HepG2 (cell line): ENCODE results near the gene LTA4H. TPM values are rescaled to one million over a fixed set of nuclear protein-coding genes. Genes with fewer than 3 reads are reported as not detected.

Experiments used
- CHCHD3 ChIP-seq: sonication (generic); formaldehyde crosslinking; IDR thresholded peaks from 2 replicates; pipeline ENCODE4 v1.8.0; 2022; ENCODE audit warnings: mild to moderate bottlenecking, missing genetic modification reagents, moderate library complexity
- DMAP1 ChIP-seq: IDR thresholded peaks from 2 replicates; pipeline ENCODE4 v1.6.1; 2016
- GATA4 ChIP-seq: sonication (generic); IDR thresholded peaks from 2 replicates; pipeline ENCODE4 v1.6.1; 2016; ENCODE audit warnings: antibody characterized with exemption, low read depth, borderline replicate concordance
- HES4 ChIP-seq: sonication (generic); formaldehyde crosslinking; IDR thresholded peaks from 2 replicates; pipeline ENCODE4 v1.9.0; 2021; ENCODE audit warnings: mild to moderate bottlenecking, missing genetic modification reagents, borderline replicate concordance
- HNF4A ChIP-seq: sonication (generic); formaldehyde crosslinking; IDR thresholded peaks from 2 replicates; pipeline ENCODE4 v1.4.0; 2020; ENCODE audit warnings: missing genetic modification reagents
- HOXA3 ChIP-seq: sonication (generic); formaldehyde crosslinking; IDR thresholded peaks from 2 replicates; pipeline ENCODE4 v1.5.0; 2020; ENCODE audit warnings: missing genetic modification reagents
- KDM3A ChIP-seq: IDR thresholded peaks from 2 replicates; pipeline ENCODE4 v1.6.1; 2018; ENCODE audit warnings: low read depth, missing compliant biosample characterization
- KDM4B ChIP-seq: sonication (generic); formaldehyde crosslinking; IDR thresholded peaks from 2 replicates; pipeline ENCODE4 v1.4.0; 2020; ENCODE audit warnings: missing genetic modification reagents
- NONO ChIP-seq, 2 experiments: fragments of 450-650 bp in 1 of 2; sonication (generic) in 1 of 2; formaldehyde crosslinking in 1 of 2; IDR thresholded peaks in 1 of 2; conservative IDR thresholded peaks in 1 of 2; 2 replicates each; pipeline versions ENCODE4 v1.6.1 to v1.8.0; 2017 to 2022; ENCODE audit warnings: mild to moderate bottlenecking in 1 of 2, missing genetic modification reagents in 1 of 2, moderate library complexity in 1 of 2
- PRMT3 ChIP-seq: sonication (generic); formaldehyde crosslinking; IDR thresholded peaks from 2 replicates; pipeline ENCODE4 v1.8.1; 2022; ENCODE audit warnings: low read depth, mild to moderate bottlenecking, moderate library complexity, missing genetic modification reagents, borderline replicate concordance
- SMAD3 ChIP-seq: sonication (generic); formaldehyde crosslinking; IDR thresholded peaks from 2 replicates; pipeline ENCODE4 v1.4.0; 2020; ENCODE audit warnings: missing genetic modification reagents
- SPEN ChIP-seq: sonication (generic); formaldehyde crosslinking; IDR thresholded peaks from 2 replicates; pipeline ENCODE4 v1.5.1; 2020; ENCODE audit warnings: low read depth, mild to moderate bottlenecking, missing genetic modification reagents
- ZFYVE20 ChIP-seq: sonication (generic); formaldehyde crosslinking; IDR thresholded peaks from 2 replicates; pipeline ENCODE4 v1.8.0; 2023; ENCODE audit warnings: low read depth, mild to moderate bottlenecking, moderate library complexity, missing genetic modification reagents, borderline replicate concordance
- ZNF546 ChIP-seq: sonication (generic); formaldehyde crosslinking; conservative IDR thresholded peaks from 2 replicates; pipeline ENCODE4 v1.8.1; 2023; ENCODE audit warnings: mild to moderate bottlenecking, missing genetic modification reagents
- polyA plus RNA-seq, 8 experiments: library from polyadenylated mRNA; depleted of rRNA in 3 of 8; stranded (reverse) in 7 of 8; unstranded in 1 of 8; fragments of >200 nt; fragmentation: Illumina TruSeq in 4 of 8; extraction: Trizol in 4 of 8; gene quantifications; 2 replicates each; pipeline versions ENCODE4 v1.2.1 to v1.2.3, GENCODE V29; 2011 to 2016; ENCODE audit warnings: low read depth in 4 of 8, missing spikeins in 1 of 8, mixed read lengths in 1 of 8; ENCODE audit not compliant: insufficient read depth in 1 of 8
- total RNA-seq, 5 experiments: library from RNA; depleted of rRNA; stranded (reverse); fragments of >200 nt; fragmentation: Illumina TruSeq; extraction: Trizol; gene quantifications; 2 replicates each; pipeline ENCODE4 v1.2.3, GENCODE V29; 2016; ENCODE audit warnings: low read depth in 1 of 5
- TF ChIP-seq, protein P1 (sequence below): sonication (generic); formaldehyde crosslinking; IDR thresholded peaks from 2 replicates; pipeline ENCODE4 v1.8.1; 2023; ENCODE audit warnings: mild to moderate bottlenecking, inconsistent platforms, moderate library complexity, missing genetic modification reagents, borderline replicate concordance
- TF ChIP-seq, protein P2 (sequence below): sonication (generic); formaldehyde crosslinking; IDR thresholded peaks from 2 replicates; pipeline ENCODE4 v1.5.0; 2020; ENCODE audit warnings: missing genetic modification reagents, mild to moderate bottlenecking, borderline replicate concordance
- TF ChIP-seq, protein P3 (sequence below): sonication (generic); formaldehyde crosslinking; IDR thresholded peaks from 2 replicates; pipeline ENCODE4 v1.4.0; 2020; ENCODE audit warnings: mild to moderate bottlenecking, missing genetic modification reagents

Gene LTA4H
- total and polyA plus RNA-seq, 2 of the 13 experiments (the other 11 are each of a cell fraction or from before 2014, with no cell fraction given), result 87.5 to 90.4 TPM

DNA sequence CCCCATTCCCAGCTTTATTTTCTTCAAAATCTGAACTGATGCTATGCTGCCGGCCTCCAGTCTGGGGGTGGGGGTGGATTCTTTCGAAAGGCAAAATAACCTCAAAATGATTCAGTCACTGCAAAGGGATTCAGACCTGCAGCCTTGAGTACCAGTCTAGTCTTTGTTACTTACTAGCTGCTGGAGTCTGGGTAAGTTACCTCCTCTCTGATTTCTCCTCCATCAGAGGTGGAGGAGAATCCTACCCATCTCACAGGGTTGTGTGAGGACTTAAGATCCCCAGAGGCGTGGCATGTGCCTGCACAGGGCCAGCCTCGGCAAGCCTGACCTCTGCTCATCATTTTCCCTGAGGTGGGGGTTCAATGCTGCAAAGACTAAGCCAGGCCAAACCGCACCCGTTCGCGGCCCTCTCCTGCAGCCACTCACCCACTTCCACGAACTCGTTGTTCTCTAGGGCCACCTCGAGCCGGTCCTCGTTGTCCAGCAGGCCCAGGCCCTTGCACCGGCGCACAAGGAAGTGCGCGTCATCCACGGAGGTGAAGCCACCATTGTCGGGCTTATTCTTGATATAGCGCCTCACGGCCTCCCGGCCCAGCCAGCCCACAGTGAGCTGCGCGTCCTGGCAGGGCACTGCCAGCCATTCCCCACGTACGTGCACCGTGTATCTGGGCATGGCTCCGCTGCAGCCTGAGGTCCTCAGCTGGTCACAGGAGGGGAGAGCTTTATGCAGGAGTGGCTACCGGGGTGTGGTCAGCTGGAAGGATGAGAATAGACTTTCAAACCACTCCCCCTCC lies 40.0 kb downstream of the LTA4H start (continued):
- TF ChIP-seq NONO (IDR thresholded peaks at IDR 0.05) (no peak), NONO (CRISPR knock-in tag; conservative IDR thresholded peaks at IDR 0.05) (peak; percentile 50; the same call in 1 of the 2 replicates), PRMT3 (CRISPR knock-in tag) (0 out of 2 replicates have a peak, but pooled peaks have one; percentile 2), SPEN (CRISPR knock-in tag) (0 out of 2 replicates have a peak, but pooled peaks have one; percentile 7), DMAP1 (CRISPR knock-in tag) (no peak), KDM4B (CRISPR knock-in tag) (no peak), HES4 (peak; percentile 22; the same call in 1 of the 2 replicates), HOXA3 (CRISPR knock-in tag) (no peak), SMAD3 (CRISPR knock-in tag) (no peak), GATA4 (no peak), HNF4A (CRISPR knock-in tag) (no peak), KDM3A (no peak), ZFYVE20 (CRISPR knock-in tag) (no peak), ZNF546 (CRISPR knock-in tag) (0 out of 2 replicates have a peak, but pooled peaks have one; percentile 12), CHCHD3 (peak; percentile 45; the same call in 1 of the 2 replicates)
- TF ChIP-seq, protein P1, sequence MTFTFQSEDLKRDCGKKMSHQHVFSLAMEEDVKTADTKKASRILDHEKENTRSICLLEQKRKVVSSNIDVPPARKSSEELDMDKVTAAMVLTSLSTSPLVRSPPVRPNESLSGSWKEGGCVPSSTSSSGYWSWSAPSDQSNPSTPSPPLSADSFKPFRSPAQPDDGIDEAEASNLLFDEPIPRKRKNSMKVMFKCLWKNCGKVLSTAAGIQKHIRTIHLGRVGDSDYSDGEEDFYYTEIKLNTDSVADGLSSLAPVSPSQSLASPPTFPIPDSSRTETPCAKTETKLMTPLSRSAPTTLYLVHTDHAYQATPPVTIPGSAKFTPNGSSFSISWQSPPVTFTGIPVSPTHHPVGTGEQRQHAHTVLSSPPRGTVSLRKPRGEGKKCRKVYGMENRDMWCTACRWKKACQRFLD (CRISPR knock-in tag), result no peak
- TF ChIP-seq, protein P2, sequence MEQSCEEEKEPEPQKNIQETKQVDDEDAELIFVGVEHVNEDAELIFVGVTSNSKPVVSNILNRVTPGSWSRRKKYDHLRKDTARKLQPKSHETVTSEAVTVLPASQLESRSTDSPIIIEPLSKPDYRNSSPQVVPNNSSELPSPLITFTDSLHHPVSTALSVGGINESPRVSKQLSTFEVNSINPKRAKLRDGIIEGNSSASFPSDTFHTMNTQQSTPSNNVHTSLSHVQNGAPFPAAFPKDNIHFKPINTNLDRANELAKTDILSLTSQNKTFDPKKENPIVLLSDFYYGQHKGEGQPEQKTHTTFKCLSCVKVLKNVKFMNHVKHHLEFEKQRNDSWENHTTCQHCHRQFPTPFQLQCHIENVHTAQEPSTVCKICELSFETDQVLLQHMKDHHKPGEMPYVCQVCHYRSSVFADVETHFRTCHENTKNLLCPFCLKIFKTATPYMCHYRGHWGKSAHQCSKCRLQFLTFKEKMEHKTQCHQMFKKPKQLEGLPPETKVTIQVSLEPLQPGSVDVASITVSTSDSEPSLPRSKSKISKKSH (CRISPR knock-in tag), result 0 out of 2 replicates have a peak, but pooled peaks have one; percentile 43
- TF ChIP-seq, protein P3, sequence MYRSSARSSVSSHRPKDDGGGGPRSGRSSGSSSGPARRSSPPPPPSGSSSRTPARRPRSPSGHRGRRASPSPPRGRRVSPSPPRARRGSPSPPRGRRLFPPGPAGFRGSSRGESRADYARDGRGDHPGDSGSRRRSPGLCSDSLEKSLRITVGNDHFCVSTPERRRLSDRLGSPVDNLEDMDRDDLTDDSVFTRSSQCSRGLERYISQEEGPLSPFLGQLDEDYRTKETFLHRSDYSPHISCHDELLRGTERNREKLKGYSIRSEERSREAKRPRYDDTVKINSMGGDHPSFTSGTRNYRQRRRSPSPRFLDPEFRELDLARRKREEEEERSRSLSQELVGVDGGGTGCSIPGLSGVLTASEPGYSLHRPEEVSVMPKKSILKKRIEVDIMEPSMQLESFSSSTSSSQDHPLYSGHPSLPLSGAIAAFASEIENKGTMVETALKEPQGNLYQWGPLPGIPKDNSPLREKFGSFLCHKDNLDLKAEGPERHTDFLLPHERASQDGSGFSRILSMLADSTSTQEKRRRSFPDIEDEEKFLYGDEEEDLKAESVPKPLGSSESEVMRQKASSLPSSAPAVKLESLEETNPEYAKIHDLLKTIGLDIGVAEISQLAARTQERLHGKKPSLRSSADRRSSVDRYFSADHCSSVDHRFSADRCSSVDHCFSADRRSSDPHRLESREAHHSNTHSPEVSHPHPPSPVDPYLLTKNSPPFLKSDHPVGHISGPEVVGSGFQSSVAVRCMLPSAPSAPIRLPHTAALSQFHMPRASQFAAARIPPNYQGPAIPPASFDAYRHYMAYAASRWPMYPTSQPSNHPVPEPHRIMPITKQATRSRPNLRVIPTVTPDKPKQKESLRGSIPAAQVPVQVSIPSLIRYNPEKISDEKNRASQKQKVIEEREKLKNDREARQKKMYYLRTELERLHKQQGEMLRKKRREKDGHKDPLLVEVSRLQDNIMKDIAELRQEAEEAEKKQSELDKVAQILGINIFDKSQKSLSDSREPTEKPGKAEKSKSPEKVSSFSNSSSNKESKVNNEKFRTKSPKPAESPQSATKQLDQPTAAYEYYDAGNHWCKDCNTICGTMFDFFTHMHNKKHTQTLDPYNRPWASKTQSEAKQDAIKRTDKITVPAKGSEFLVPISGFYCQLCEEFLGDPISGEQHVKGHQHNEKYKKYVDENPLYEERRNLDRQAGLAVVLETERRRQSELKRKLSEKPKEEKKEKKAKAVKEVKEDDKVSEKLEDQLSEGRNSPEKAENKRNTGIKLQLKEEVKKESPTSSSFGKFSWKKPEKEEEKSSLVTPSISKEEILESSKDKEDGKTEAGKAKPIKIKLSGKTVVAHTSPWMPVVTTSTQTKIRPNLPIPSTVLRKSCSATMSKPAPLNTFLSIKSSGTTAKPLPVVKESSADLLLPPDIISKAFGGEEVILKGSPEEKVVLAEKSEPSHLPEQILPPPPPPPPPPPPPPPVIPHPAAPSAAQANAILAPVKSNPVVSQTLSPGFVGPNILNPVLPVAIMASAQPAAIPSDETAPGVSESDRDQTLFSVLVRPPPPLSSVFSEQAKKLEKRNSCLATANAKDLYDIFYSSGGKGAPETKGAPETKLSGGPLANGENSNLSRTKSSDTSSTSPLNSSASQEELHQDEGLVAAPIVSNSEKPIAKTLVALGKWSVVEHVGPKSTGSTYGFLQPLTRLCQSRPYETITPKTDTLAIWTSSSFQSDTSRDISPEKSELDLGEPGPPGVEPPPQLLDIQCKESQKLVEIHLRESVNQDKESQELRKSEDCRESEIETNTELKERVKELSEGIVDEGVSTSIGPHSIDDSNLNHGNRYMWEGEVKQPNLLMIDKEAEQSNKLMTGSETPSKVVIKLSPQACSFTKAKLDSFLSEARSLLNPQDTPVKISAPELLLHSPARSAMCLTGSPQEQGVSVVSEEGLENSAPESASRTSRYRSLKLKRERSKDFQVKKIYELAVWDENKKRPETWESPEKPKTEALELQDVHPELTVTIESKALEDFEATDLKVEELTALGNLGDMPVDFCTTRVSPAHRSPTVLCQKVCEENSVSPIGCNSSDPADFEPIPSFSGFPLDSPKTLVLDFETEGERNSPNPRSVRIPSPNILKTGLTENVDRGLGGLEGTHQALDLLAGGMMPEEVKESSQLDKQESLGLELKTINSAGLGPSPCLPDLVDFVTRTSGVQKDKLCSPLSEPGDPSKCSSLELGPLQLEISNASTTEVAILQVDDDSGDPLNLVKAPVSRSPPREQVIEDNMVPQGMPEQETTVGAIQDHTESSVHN (CRISPR knock-in tag), result no peak
